Measurements from ENCODE around the gene TDO2. TPM values are rescaled to one million over a fixed set of nuclear protein-coding genes. Genes with fewer than 3 reads are reported as not detected.
A peak's percentile ranks its signal among the peaks of the same experiment; 100 is the strongest.

The TDO2 gene
- polyA plus RNA-seq, 1 donor from 2014 or later = 0.73 TPM

- no peak overlapping the region for H2AFZ ChIP-seq (ENCODE audit: low read depth, low read length)
These were observed 62.7 kb downstream of the TDO2 start for GRCh38 chr4:155966171-155966570.

GRCh38 chr4:155966731-155967395, 63.4 kb downstream of the TDO2 start:
- H3K79me2 ChIP-seq (replicated peaks; ENCODE audit: insufficient read depth, low read length) = no peaks in the 10 kb centered on the region
- H3K27me3 ChIP-seq (ENCODE audit: insufficient read depth, low read depth, low read length) = no peaks in the 10 kb centered on the region
- peak overlapping the region; percentile 15 for H3K9ac ChIP-seq (ENCODE audit: low read length)
- H3K9me3 ChIP-seq (ENCODE audit: low read length) = no peaks in the 10 kb centered on the region
- TF ChIP-seq EP300 (conservative IDR thresholded peaks at IDR 0.05; ENCODE audit: poor library complexity, severe bottlenecking) (peak; percentile 45), MXI1 (conservative IDR thresholded peaks at IDR 0.05; ENCODE audit: poor library complexity, severe bottlenecking) (no peak)
- H3K4me3 ChIP-seq (ENCODE audit: low read length) = no peak overlapping the region
- no peaks in the 10 kb centered on the region for H3K9me2 ChIP-seq (ENCODE audit: insufficient read depth, low read length)
- H4K20me1 ChIP-seq (ENCODE audit: insufficient read depth) = no peaks in the 10 kb centered on the region
- H3F3A ChIP-seq (ENCODE audit: insufficient read depth, low read length, poor library complexity, severe bottlenecking) = peaks cover 10% of the 10 kb centered on the region
- no peak overlapping the region for H2AFZ ChIP-seq (ENCODE audit: low read depth, low read length)
- no peaks in the 10 kb centered on the region for H3K36me3 ChIP-seq (ENCODE audit: insufficient read depth, low read length)
- peak overlapping the region; percentile 13 for H3K4me2 ChIP-seq (ENCODE audit: low read length)
- H3K27ac ChIP-seq (ENCODE audit: low read length) = peak overlapping the region; percentile 69

More at GRCh38 chr4:155966171-155966570, 62.7 kb downstream of the TDO2 start:
- Histone ChIP-seq H3K27me3 (ENCODE audit: insufficient read depth, low read depth, low read length) (no peaks in the 10 kb centered on the region), H4K20me1 (ENCODE audit: insufficient read depth) (no peaks in the 10 kb centered on the region), H3K27ac (ENCODE audit: low read length) (peak overlapping the region; percentile 69), H3F3A (ENCODE audit: insufficient read depth, low read length, poor library complexity, severe bottlenecking) (peaks cover 6% of the 10 kb centered on the region), H3K9ac (ENCODE audit: low read length) (no peak overlapping the region), H3K4me2 (ENCODE audit: low read length) (no peak overlapping the region), H3K4me3 (ENCODE audit: low read length) (no peak overlapping the region), H3K79me2 (replicated peaks; ENCODE audit: insufficient read depth, low read length) (no peaks in the 10 kb centered on the region), H3K36me3 (ENCODE audit: insufficient read depth, low read length) (no peaks in the 10 kb centered on the region), H3K9me3 (ENCODE audit: low read length) (no peaks in the 10 kb centered on the region), H3K9me2 (ENCODE audit: insufficient read depth, low read length) (no peaks in the 10 kb centered on the region)
- TF ChIP-seq CTCF (IDR thresholded peaks at IDR 0.05; ENCODE audit: poor library complexity, severe bottlenecking) = no peak
- no peak for TF ChIP-seq EP300 (conservative IDR thresholded peaks at IDR 0.05; ENCODE audit: poor library complexity, severe bottlenecking)
- TF ChIP-seq POLR2AphosphoS5 (IDR thresholded peaks at IDR 0.05) = no peak
- TF ChIP-seq REST (IDR thresholded peaks at IDR 0.05; ENCODE audit: borderline replicate concordance) = no peak
- no peak for TF ChIP-seq SMC3 (conservative IDR thresholded peaks at IDR 0.05; ENCODE audit: poor library complexity)
- no peak for TF ChIP-seq EZH2 (IDR thresholded peaks at IDR 0.05; ENCODE audit: borderline replicate concordance, insufficient read depth, low read length, poor library complexity, severe bottlenecking)

Other genes with a start within 250 kb of the TDO2 start
- gene GUCY1A1, start 236.8 kb upstream of the TDO2 start, polyA plus RNA-seq = 13.6 and 15.5 TPM in 2 replicates
- gene GUCY1B1, start 144.7 kb upstream of the TDO2 start, polyA plus RNA-seq = 13.6 and 16.0 TPM in 2 replicates
- gene ASIC5, start 37.4 kb upstream of the TDO2 start, polyA plus RNA-seq = not detected in 2 replicates
- 0.16 and 0.26 TPM in 2 replicates for gene CTSO, start 50.2 kb downstream of the TDO2 start, polyA plus RNA-seq

Measured in neural cell (in vitro differentiated cells).